ENCODE data around the gene DNASE2. TPM values are rescaled to one million over a fixed set of nuclear protein-coding genes. Genes with fewer than 3 reads are reported as not detected.
A peak's percentile ranks its signal among the peaks of the same experiment; 100 is the strongest.

The DNASE2 gene
- total RNA-seq, 1 experiment from 2014 or later, result 23.8 TPM

DNA sequence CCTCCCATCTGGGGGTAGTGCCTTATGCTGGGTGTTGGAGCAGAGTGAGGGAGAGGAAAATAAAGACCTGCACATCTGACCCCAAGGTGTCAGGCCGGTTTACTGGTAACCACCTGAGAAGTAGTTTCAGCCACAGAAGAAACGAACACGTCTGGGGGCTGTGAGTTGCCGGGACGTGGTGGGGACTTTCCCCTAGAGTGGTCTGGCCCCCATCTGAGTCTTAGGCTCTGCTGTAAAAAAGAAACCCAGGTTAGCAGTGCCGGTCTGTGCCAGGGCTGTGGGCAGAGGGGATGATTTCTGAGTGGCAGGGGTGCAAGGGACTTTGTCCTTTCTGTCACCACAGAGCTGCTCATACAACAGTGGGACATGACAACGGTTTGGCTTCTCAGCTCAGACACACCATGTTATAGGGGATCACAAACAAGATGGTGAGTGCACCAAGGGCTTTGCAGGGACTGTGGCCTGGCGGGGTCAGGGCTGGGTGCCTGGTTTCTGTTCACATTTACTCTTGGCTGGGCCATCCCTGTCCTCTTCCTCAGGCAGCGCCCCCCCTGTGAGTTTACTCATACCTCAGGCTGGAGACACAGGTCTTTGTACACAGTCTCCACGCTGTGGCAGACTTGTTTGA lies 18.8 kb upstream of the DNASE2 start:
- Histone ChIP-seq H4K5ac (ENCODE audit: insufficient read length, low read depth, low read length) (no peak overlapping the region), H2AK5ac (ENCODE audit: insufficient read length, low read length) (no peak overlapping the region), H3K27me3 (ENCODE audit: insufficient read depth, low read length) (no peaks in the 10 kb centered on the region), H3K9ac (ENCODE audit: extremely low read depth, insufficient read length, low read length) (no peak overlapping the region), H2BK5ac (ENCODE audit: insufficient read length, low read length) (no peak overlapping the region), H3K23me2 (ENCODE audit: insufficient read length, low read depth, low read length, poor library complexity, severe bottlenecking) (no peaks in the 10 kb centered on the region), H3K4me1 (ENCODE audit: insufficient read depth, low read length) (no peaks in the 10 kb centered on the region), H2AFZ (ENCODE audit: low read length) (no peak overlapping the region), H3K27ac (ENCODE audit: insufficient read length, low read depth, low read length) (no peak overlapping the region), H3K14ac (ENCODE audit: insufficient read depth, low read length) (no peak overlapping the region), H2BK20ac (ENCODE audit: low read depth, low read length, poor library complexity, severe bottlenecking) (no peak overlapping the region), H2BK120ac (ENCODE audit: low read depth, low read length, poor library complexity, severe bottlenecking) (no peak overlapping the region), H3K23ac (ENCODE audit: insufficient read length, low read depth, low read length) (no peak overlapping the region), H3K4me2 (ENCODE audit: insufficient read depth, insufficient read length, low read length) (no peak overlapping the region), H3K79me2 (ENCODE audit: insufficient read depth, low read length) (no peaks in the 10 kb centered on the region), H4K20me1 (ENCODE audit: control insufficient read depth, insufficient read depth, insufficient read length) (no peaks in the 10 kb centered on the region), H2BK12ac (ENCODE audit: insufficient read length, low read depth, low read length) (no peak overlapping the region), H3K4ac (ENCODE audit: low read depth, low read length) (no peak overlapping the region), H4K8ac (replicated peaks; ENCODE audit: insufficient read length, low read depth, low read length) (no peak overlapping the region), H3K9me3 (ENCODE audit: control insufficient read depth, low read depth, low read length) (no peaks in the 10 kb centered on the region), H2BK15ac (ENCODE audit: low read depth, low read length) (no peak overlapping the region), H3K18ac (ENCODE audit: insufficient read length, low read depth, low read length) (no peak overlapping the region), H4K91ac (ENCODE audit: insufficient read length, low read depth, low read length) (no peak overlapping the region), H3T11ph (ENCODE audit: low read length) (no peak overlapping the region), H3K56ac (ENCODE audit: insufficient read length, low read depth, low read length) (no peak overlapping the region), H3K79me1 (ENCODE audit: insufficient read depth, low read depth, low read length, poor library complexity, severe bottlenecking) (no peaks in the 10 kb centered on the region)
- H3K9me3 Mint-ChIP-seq, result no peaks in the 10 kb centered on the region
- TF ChIP-seq, protein P1, sequence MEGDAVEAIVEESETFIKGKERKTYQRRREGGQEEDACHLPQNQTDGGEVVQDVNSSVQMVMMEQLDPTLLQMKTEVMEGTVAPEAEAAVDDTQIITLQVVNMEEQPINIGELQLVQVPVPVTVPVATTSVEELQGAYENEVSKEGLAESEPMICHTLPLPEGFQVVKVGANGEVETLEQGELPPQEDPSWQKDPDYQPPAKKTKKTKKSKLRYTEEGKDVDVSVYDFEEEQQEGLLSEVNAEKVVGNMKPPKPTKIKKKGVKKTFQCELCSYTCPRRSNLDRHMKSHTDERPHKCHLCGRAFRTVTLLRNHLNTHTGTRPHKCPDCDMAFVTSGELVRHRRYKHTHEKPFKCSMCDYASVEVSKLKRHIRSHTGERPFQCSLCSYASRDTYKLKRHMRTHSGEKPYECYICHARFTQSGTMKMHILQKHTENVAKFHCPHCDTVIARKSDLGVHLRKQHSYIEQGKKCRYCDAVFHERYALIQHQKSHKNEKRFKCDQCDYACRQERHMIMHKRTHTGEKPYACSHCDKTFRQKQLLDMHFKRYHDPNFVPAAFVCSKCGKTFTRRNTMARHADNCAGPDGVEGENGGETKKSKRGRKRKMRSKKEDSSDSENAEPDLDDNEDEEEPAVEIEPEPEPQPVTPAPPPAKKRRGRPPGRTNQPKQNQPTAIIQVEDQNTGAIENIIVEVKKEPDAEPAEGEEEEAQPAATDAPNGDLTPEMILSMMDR (conservative IDR thresholded peaks at IDR 0.05), result no peak
- no peak for DNase-seq
- peaks cover 23 to 41% (median 33%) of the 10 kb centered on the region in 3 experiments; a peak in 6 of 7 replicates for H3K36me3 Mint-ChIP-seq (ENCODE audit: insufficient read depth in 1 of 3, low read depth in 3 of 3)
- H3K27ac Mint-ChIP-seq, result peak overlapping the region in 1 of 3 experiments; percentile 23; a peak in 1 of 7 replicates
- H3K4me1 Mint-ChIP-seq, result no peaks in the 10 kb centered on the region
- no peaks in the 10 kb centered on the region for H3K27me3 Mint-ChIP-seq (ENCODE audit: low read depth)
- no CpG with 5 or more reads among the region's 10 CpGs for WGBS (ENCODE audit: extremely low coverage, insufficient read length, low lambda C conversion rate)
- H3K4me3 Mint-ChIP-seq, result no peak overlapping the region

Measured in H9 (cell line).